GM12878 (cell line): ENCODE data around the gene KISS1R.

ENCODE experiments used
- JUNB ChIP-seq: IDR thresholded peaks from 2 replicates; pipeline ENCODE4 v1.6.1; 2016; ENCODE audit warnings: antibody characterized with exemption, mild to moderate bottlenecking
- TBL1XR1 ChIP-seq: IDR thresholded peaks from 2 replicates; pipeline ENCODE4 v1.6.1; 2012; ENCODE audit warnings: low read depth, low read length, improper control_type of control experiment

GRCh38 chr19:924553-925086 is 7.5 kb downstream of the KISS1R start:
- TF ChIP-seq JUNB (no peak), TBL1XR1 (no peak)
